ENCODE data around the gene TRH.
"Not testable (repeated sequence)": the region's sequence is repeated elsewhere in the genome, so short reads cannot be mapped to it uniquely, and the experiment has no call there.

Gene TRH

DNA sequence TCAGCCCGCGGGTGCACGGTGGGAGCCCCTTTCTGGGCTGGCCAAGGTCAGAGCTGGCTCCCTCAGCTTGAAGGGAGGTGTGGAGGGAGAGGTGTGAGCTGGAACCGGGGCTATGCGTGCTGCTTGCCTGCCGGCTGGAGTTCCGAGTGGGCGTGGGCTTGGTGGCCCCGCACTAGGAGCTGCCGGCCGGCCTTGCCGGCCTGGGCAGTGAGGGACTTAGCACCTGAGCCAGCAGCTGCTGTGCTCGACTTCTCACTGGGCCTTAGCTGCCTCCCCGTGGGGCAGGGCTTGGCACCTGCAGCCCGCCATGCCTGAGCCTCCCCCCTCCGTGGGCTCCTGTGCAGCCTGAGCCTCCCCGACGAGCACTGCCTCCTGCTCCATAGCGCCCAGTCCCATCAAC, 36.0 kb downstream of the TRH start:
- TF ChIP-seq CTCF (conservative IDR thresholded peaks at IDR 0.05), result no peak
- H3K27ac ChIP-seq, result no peak overlapping the region

DNA sequence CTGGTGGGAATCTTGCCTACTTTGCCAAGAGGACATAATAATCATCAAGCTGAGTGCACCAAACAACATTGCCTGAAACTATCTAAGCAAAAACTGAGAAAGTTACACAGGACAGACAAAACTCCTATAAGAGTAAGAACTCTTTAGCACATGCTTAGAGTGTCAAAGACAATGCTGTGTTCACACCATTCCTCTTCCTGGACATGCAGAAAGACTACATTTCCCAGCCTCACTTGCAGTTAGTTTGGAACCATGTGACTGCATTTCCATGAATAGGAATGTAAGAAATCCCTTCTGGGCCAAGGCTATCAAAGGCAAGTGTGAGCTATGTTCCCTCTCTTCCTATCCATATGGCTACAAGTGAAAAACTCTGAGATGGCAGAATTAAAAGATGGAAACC, 37.6 kb downstream of the TRH start:
- H3K27ac ChIP-seq, result not testable (repeated sequence)

GRCh38 chr3:130013246-130013645, 38.7 kb downstream of the TRH start:
- not testable (repeated sequence) for H3K27ac ChIP-seq

DNA sequence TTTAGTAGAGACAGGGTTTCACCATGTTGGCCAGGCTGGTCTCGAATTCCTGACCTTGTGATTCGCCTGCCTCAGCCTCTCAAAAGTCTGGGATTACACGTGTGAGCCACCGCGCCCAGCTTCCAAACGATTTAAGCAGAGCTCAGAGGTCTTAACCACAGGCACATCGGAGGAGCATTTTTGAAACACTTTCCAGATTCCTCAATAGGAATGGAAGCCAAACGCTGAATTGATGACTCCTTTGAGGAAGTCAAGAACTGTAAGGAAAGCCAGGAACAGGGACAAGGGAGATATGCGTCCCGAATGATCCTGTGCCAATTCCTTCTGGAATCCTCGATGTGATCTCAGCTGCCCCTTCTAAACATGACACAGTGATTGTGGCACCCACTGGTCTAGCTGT, 40.0 kb downstream of the TRH start:
- TF ChIP-seq CTCF (conservative IDR thresholded peaks at IDR 0.05), result no peak
- no peak overlapping the region for H3K27ac ChIP-seq

GRCh38 chr3:130017661-130018060, 43.1 kb downstream of the TRH start:
- not testable (repeated sequence) for H3K27ac ChIP-seq

- not testable (repeated sequence) for H3K27ac ChIP-seq
These were observed 51.8 kb downstream of the TRH start for GRCh38 chr3:130026146-130026829.

DNA sequence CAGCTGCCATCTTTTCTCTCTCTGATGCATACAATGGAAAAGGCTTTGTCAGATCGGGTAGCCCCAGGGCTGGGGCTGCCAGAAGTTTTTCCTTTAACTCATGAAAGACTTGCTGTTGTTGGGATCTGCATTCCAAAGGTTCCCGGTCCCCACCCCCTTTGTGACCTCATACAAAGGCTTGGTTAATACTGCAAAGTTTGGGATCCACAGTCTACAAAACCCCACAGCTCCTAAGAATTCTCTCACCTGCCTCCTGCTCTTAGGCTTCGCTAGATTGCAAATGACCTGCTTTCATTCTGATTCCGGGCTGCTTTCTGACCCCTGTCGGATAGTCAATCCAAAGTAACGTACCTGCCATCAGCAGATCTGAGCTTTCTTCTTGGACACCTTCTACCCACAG, 52.9 kb downstream of the TRH start:
- H3K27ac ChIP-seq, result not testable (repeated sequence)
